HG03457 (cell line): ENCODE measurements around the gene PARM1.

ENCODE experiments used
- ATAC-seq: cut with Tn5 transposase; IDR thresholded peaks from one replicate; pipeline ENCODE4 v1.9.1; 2021; ENCODE audit warnings: moderate number of reproducible peaks; ENCODE audit not compliant: unreplicated experiment

Gene PARM1

GRCh38 chr4:75028196-75028854, 95.4 kb downstream of the PARM1 start:
- no peak for ATAC-seq

- ATAC-seq: no peak
Observed at GRCh38 chr4:75030028-75030427, 97.1 kb downstream of the PARM1 start.

GRCh38 chr4:75030649-75031235, 97.8 kb downstream of the PARM1 start:
- no peak for ATAC-seq

- ATAC-seq: no peak
Observed at GRCh38 chr4:75031775-75032174, 98.9 kb downstream of the PARM1 start.

GRCh38 chr4:75034523-75034922, 101.6 kb downstream of the PARM1 start:
- no peak for ATAC-seq

- ATAC-seq: no peak
Observed at GRCh38 chr4:75035321-75035720, 102.4 kb downstream of the PARM1 start.

GRCh38 chr4:75036046-75036830, 103.3 kb downstream of the PARM1 start:
- no peak for ATAC-seq

GRCh38 chr4:75037252-75037651, 104.3 kb downstream of the PARM1 start:
- no peak for ATAC-seq

- ATAC-seq: no peak
Observed at GRCh38 chr4:75038376-75038775, 105.5 kb downstream of the PARM1 start.

- ATAC-seq: no peak
Observed at GRCh38 chr4:75040703-75041102, 107.8 kb downstream of the PARM1 start.

- no peak for ATAC-seq
Observed at GRCh38 chr4:75042601-75043208, 109.8 kb downstream of the PARM1 start.

GRCh38 chr4:75046226-75046625, 113.3 kb downstream of the PARM1 start:
- ATAC-seq: no peak

- ATAC-seq: no peak
Observed at GRCh38 chr4:75046641-75047040, 113.7 kb downstream of the PARM1 start.

GRCh38 chr4:75048208-75048879, 115.4 kb downstream of the PARM1 start:
- ATAC-seq: no peak

GRCh38 chr4:75051431-75051830, 118.5 kb downstream of the PARM1 start:
- ATAC-seq: no peak

- no peak for ATAC-seq
Observed at GRCh38 chr4:75053352-75053751, 120.4 kb downstream of the PARM1 start.

- ATAC-seq: no peak
Observed at GRCh38 chr4:75054078-75054477, 121.2 kb downstream of the PARM1 start.

- ATAC-seq: no peak
Observed at GRCh38 chr4:75056277-75056676, 123.4 kb downstream of the PARM1 start.

- ATAC-seq: no peak
Observed at GRCh38 chr4:75057369-75057768, 124.5 kb downstream of the PARM1 start.

GRCh38 chr4:75058486-75058885, 125.6 kb downstream of the PARM1 start:
- no peak for ATAC-seq

GRCh38 chr4:75063433-75063832, 130.5 kb downstream of the PARM1 start:
- ATAC-seq: no peak
